Endodermal cell (in vitro differentiated cells): ENCODE results near the gene ZBTB16. TPM values are rescaled to one million over a fixed set of nuclear protein-coding genes. Genes with fewer than 3 reads are reported as not detected.
A peak's percentile ranks its signal among the peaks of the same experiment; 100 is the strongest.

Experiments used
- DNase-seq: peaks from one replicate; pipeline ENCODE4 v3.0.0-alpha.2; 2017
- H3K27ac ChIP-seq: 2 replicates; pipeline ENCODE4 v1.5.1; 2013; ENCODE audit warnings: mild to moderate bottlenecking, low read depth, low read length, moderate library complexity
- H3K27me3 ChIP-seq: 2 replicates; pipeline ENCODE4 v1.6.1; 2013; ENCODE audit warnings: mild to moderate bottlenecking, low read length, moderate library complexity; ENCODE audit not compliant: insufficient read depth, control insufficient read depth, poor library complexity, severe bottlenecking
- H3K36me3 ChIP-seq: 2 replicates; pipeline ENCODE4 v1.7.0; 2013; ENCODE audit warnings: mild to moderate bottlenecking, low read length, moderate library complexity; ENCODE audit not compliant: control insufficient read depth, insufficient read depth
- H3K4me1 ChIP-seq: one replicate; pipeline ENCODE4 v1.7.0; 2013; ENCODE audit warnings: low read length; ENCODE audit not compliant: control insufficient read depth, insufficient read depth
- H3K4me3 ChIP-seq: 2 replicates; pipeline ENCODE4 v1.5.1; 2013; ENCODE audit warnings: mild to moderate bottlenecking, low read length, moderate library complexity
- H3K9ac ChIP-seq: 2 replicates; pipeline ENCODE4 v1.6.1; 2013; ENCODE audit warnings: mild to moderate bottlenecking, low read length, moderate library complexity; ENCODE audit not compliant: poor library complexity, severe bottlenecking; ENCODE audit errors: extremely low read depth
- H3K9me3 ChIP-seq: 2 replicates; pipeline ENCODE4 v1.6.1; 2013; ENCODE audit warnings: mild to moderate bottlenecking, low read length, moderate library complexity; ENCODE audit not compliant: control insufficient read depth
- H3K27ac Mint-ChIP-seq: 2 replicates; pipeline ENCODE4 v1.8.0; 2020; ENCODE audit warnings: mixed read lengths
- H3K27me3 Mint-ChIP-seq: 2 replicates; pipeline ENCODE4 v1.8.0; 2021; ENCODE audit warnings: mild to moderate bottlenecking, mixed read lengths; ENCODE audit not compliant: insufficient read depth
- H3K36me3 Mint-ChIP-seq: 2 replicates; pipeline ENCODE4 v1.8.0; 2020; ENCODE audit warnings: low read depth, mixed read lengths
- H3K4me1 Mint-ChIP-seq: 2 replicates; pipeline ENCODE4 v1.8.0; 2020; ENCODE audit warnings: mixed read lengths
- H3K4me3 Mint-ChIP-seq: 2 replicates; pipeline ENCODE4 v1.8.0; 2020; ENCODE audit warnings: mild to moderate bottlenecking, moderate library complexity, mixed read lengths
- H3K9me3 Mint-ChIP-seq: 2 replicates; pipeline ENCODE4 v1.8.0; 2020; ENCODE audit warnings: mild to moderate bottlenecking, mixed read lengths
- CTCF ChIP-seq: fragments of 200-600 bp; sonication (generic); conservative IDR thresholded peaks from 2 replicates; pipeline ENCODE4 v1.5.0; 2021; ENCODE audit warnings: antibody characterized with exemption, mild to moderate bottlenecking
- WGBS, 2 experiments: methylation state at CpG; one replicate each; pipeline versions ENCODE4 v1.1.5 to v1.1.7; 2013; ENCODE audit warnings: missing lambda C conversion rate in 2 of 2, mixed read lengths in 1 of 2; ENCODE audit not compliant: insufficient coverage in 1 of 2, insufficient read length in 1 of 2; 5-methylcytosine and 5-hydroxymethylcytosine counted together
- total RNA-seq, 2 donors: library from RNA; stranded (reverse); fragmentation: NEBNext Ultra II Directional in 1 of 2; extraction: Animal tissue kit (Norgen Biotek cat#: 25700) in 1 of 2; gene quantifications; 2 replicates in 1 of 2; 3 replicates in 1 of 2; pipeline ENCODE4 v1.2.1, GENCODE V29; 2021

Gene ZBTB16
- total RNA-seq, 2 donors from 2014 or later, result 4.1 to 5.8 TPM

GRCh38 chr11:114056409-114056808 is 3.1 kb upstream of the ZBTB16 start:
- peaks cover 80% of the 10 kb centered on the region for H3K27me3 Mint-ChIP-seq
- no peak overlapping the region for H3K27ac ChIP-seq
- no peaks in the 10 kb centered on the region for H3K9me3 Mint-ChIP-seq
- TF ChIP-seq CTCF, result no peak
- H3K4me1 Mint-ChIP-seq, result peaks cover 31% of the 10 kb centered on the region
- no peak overlapping the region for H3K27ac Mint-ChIP-seq
- no peak overlapping the region for H3K4me3 Mint-ChIP-seq
- peaks cover 14% of the 10 kb centered on the region for H3K4me1 ChIP-seq
- H3K9ac ChIP-seq, result no peak overlapping the region
- H3K4me3 ChIP-seq, result no peak overlapping the region
- H3K9me3 ChIP-seq, result no peaks in the 10 kb centered on the region
- H3K36me3 Mint-ChIP-seq, result no peaks in the 10 kb centered on the region
- DNase-seq, result no peak
- H3K27me3 ChIP-seq, result peaks cover 84% of the 10 kb centered on the region
- no peaks in the 10 kb centered on the region for H3K36me3 ChIP-seq

GRCh38 chr11:114057147-114057546 is 2.4 kb upstream of the ZBTB16 start:
- peaks cover 14% of the 10 kb centered on the region for H3K4me1 ChIP-seq
- TF ChIP-seq CTCF, result no peak
- WGBS, 2 experiments, result 77 to 89% methylated on average over 6 to 7 of the region's 7 CpGs
- Mint-ChIP-seq H3K4me1 (peaks cover 34% of the 10 kb centered on the region), H3K36me3 (no peaks in the 10 kb centered on the region), H3K4me3 (no peak overlapping the region), H3K9me3 (no peaks in the 10 kb centered on the region), H3K27me3 (peaks cover 88% of the 10 kb centered on the region), H3K27ac (no peak overlapping the region)
- peaks cover 91% of the 10 kb centered on the region for H3K27me3 ChIP-seq
- no peak for DNase-seq
- no peak overlapping the region for H3K4me3 ChIP-seq
- no peak overlapping the region for H3K9ac ChIP-seq
- no peak overlapping the region for H3K27ac ChIP-seq
- H3K9me3 ChIP-seq, result no peaks in the 10 kb centered on the region
- no peaks in the 10 kb centered on the region for H3K36me3 ChIP-seq

GRCh38 chr11:114057605-114058004 is 1.9 kb upstream of the ZBTB16 start:
- peak overlapping the region; percentile 69 for H3K4me3 Mint-ChIP-seq
- H3K27ac Mint-ChIP-seq, result no peak overlapping the region
- Histone ChIP-seq H3K4me3 (peak overlapping the region; percentile 74), H3K4me1 (peaks cover 14% of the 10 kb centered on the region), H3K36me3 (no peaks in the 10 kb centered on the region), H3K27ac (no peak overlapping the region), H3K27me3 (peaks cover 96% of the 10 kb centered on the region), H3K9me3 (no peaks in the 10 kb centered on the region), H3K9ac (no peak overlapping the region)
- peaks cover 34% of the 10 kb centered on the region for H3K4me1 Mint-ChIP-seq
- no peak for TF ChIP-seq CTCF
- no peaks in the 10 kb centered on the region for H3K36me3 Mint-ChIP-seq
- H3K27me3 Mint-ChIP-seq, result peaks cover 92% of the 10 kb centered on the region
- 33 to 44% methylated on average over 1 of the region's 1 CpG for WGBS, 2 experiments
- H3K9me3 Mint-ChIP-seq, result no peaks in the 10 kb centered on the region
- no peak for DNase-seq
